Liver (tissue), 9 donors: ENCODE data around the gene CTNS. TPM values are rescaled to one million over a fixed set of nuclear protein-coding genes. Genes with fewer than 3 reads are reported as not detected.

ENCODE experiments used
- DNase-seq: peaks from one replicate; pipeline ENCODE4 v3.0.0-alpha.2; 2017; ENCODE audit warnings: low spot score
- H3K27ac ChIP-seq, 2 donors: one replicate each; pipeline ENCODE4 v1.7.0; 2013; ENCODE audit warnings: inconsistent platforms in 2 of 2, low read length in 2 of 2, control low read depth in 1 of 2, low read depth in 1 of 2, mild to moderate bottlenecking in 1 of 2
- H3K27me3 ChIP-seq, 4 donors: one replicate each; pipeline versions ENCODE4 v1.6.1 to v1.7.0; 2013; ENCODE audit warnings: low read length in 3 of 4, inconsistent platforms in 1 of 4, mild to moderate bottlenecking in 1 of 4, moderate library complexity in 1 of 4; ENCODE audit not compliant: control insufficient read depth in 4 of 4, insufficient read depth in 4 of 4
- H3K36me3 ChIP-seq, 4 donors: one replicate each; pipeline versions ENCODE4 v1.6.1 to v1.7.0; 2013; ENCODE audit warnings: low read length in 3 of 4, mild to moderate bottlenecking in 3 of 4, low read depth in 1 of 4, moderate library complexity in 1 of 4; ENCODE audit not compliant: control insufficient read depth in 4 of 4, insufficient read depth in 3 of 4
- H3K4me1 ChIP-seq, 4 donors: one replicate each; pipeline versions ENCODE4 v1.6.1 to v1.7.0; 2013; ENCODE audit warnings: low read length in 3 of 4, mild to moderate bottlenecking in 3 of 4, moderate library complexity in 1 of 4; ENCODE audit not compliant: control insufficient read depth in 4 of 4, insufficient read depth in 4 of 4
- H3K4me3 ChIP-seq, 3 donors: one replicate each; pipeline versions ENCODE4 v1.6.1 to v1.7.0; 2013; ENCODE audit warnings: low read length in 3 of 3, control low read depth in 1 of 3, low read depth in 1 of 3, mild to moderate bottlenecking in 1 of 3
- H3K9ac ChIP-seq, 2 donors: one replicate each; pipeline ENCODE4 v1.7.0; 2013; ENCODE audit warnings: low read length in 2 of 2, mild to moderate bottlenecking in 2 of 2, moderate library complexity in 2 of 2, control low read depth in 1 of 2, low read depth in 1 of 2
- H3K9me3 ChIP-seq, 4 donors: one replicate each; pipeline versions ENCODE4 v1.6.1 to v1.7.0; 2013; ENCODE audit warnings: low read length in 3 of 4; ENCODE audit not compliant: control insufficient read depth in 4 of 4
- EGR1 ChIP-seq, 2 donors: IDR thresholded peaks; 2 replicates each; pipeline ENCODE4 v1.6.1; 2016 to 2018; ENCODE audit warnings: antibody characterized with exemption in 2 of 2, low read depth in 2 of 2
- FOXA1 ChIP-seq: IDR thresholded peaks from 2 replicates; pipeline ENCODE4 v1.6.1; 2016; ENCODE audit warnings: antibody characterized with exemption
- FOXA2 ChIP-seq: IDR thresholded peaks from 2 replicates; pipeline ENCODE4 v1.6.1; 2016; ENCODE audit warnings: antibody characterized with exemption
- GABPA ChIP-seq, 2 donors: IDR thresholded peaks in 1 of 2; conservative IDR thresholded peaks in 1 of 2; 2 replicates each; pipeline ENCODE4 v1.6.1; 2016; ENCODE audit warnings: antibody characterized with exemption in 2 of 2, mild to moderate bottlenecking in 1 of 2, moderate library complexity in 1 of 2
- HNF4A ChIP-seq, 2 donors: conservative IDR thresholded peaks; 2 replicates each; pipeline ENCODE4 v1.6.1; 2016; ENCODE audit warnings: antibody characterized with exemption in 2 of 2, mild to moderate bottlenecking in 2 of 2
- HNF4G ChIP-seq: IDR thresholded peaks from 2 replicates; pipeline ENCODE4 v1.6.1; 2016; ENCODE audit warnings: antibody characterized with exemption
- JUND ChIP-seq, 2 donors: IDR thresholded peaks; 2 replicates each; pipeline ENCODE4 v1.6.1; 2016; ENCODE audit warnings: antibody characterized with exemption in 2 of 2
- NR2F2 ChIP-seq: IDR thresholded peaks from 2 replicates; pipeline ENCODE4 v1.6.1; 2016; ENCODE audit warnings: antibody characterized with exemption
- RAD21 ChIP-seq, 2 donors: IDR thresholded peaks; 2 replicates each; pipeline ENCODE4 v1.6.1; 2016; ENCODE audit warnings: antibody characterized with exemption in 2 of 2, mild to moderate bottlenecking in 2 of 2
- RXRA ChIP-seq, 2 donors: IDR thresholded peaks; 2 replicates each; pipeline ENCODE4 v1.6.1; 2017 to 2018; ENCODE audit warnings: antibody characterized with exemption in 2 of 2, mild to moderate bottlenecking in 1 of 2
- SP1 ChIP-seq: IDR thresholded peaks from 2 replicates; pipeline ENCODE4 v1.6.1; 2018; ENCODE audit warnings: antibody characterized with exemption, mild to moderate bottlenecking
- TAF1 ChIP-seq: conservative IDR thresholded peaks from 2 replicates; pipeline ENCODE4 v1.6.1; 2016; ENCODE audit warnings: antibody characterized with exemption, mild to moderate bottlenecking
- YY1 ChIP-seq: IDR thresholded peaks from 2 replicates; pipeline ENCODE4 v1.6.1; 2016; ENCODE audit warnings: antibody characterized with exemption, mild to moderate bottlenecking
- WGBS: extraction: QIAGEN DNeasy Blood & Tissue Kit; methylation state at CpG from one replicate; pipeline ENCODE4 v1.1.7; 2013; 5-methylcytosine and 5-hydroxymethylcytosine counted together
- polyA plus RNA-seq, 2 donors: library from polyadenylated mRNA; stranded (reverse) in 1 of 2; unstranded in 1 of 2; fragments of 200-250 nt in 1 of 2; fragments of >200 nt in 1 of 2; fragmentation: Nextera tagmentation in 1 of 2; extraction: Ambion mirVana in 1 of 2; gene quantifications; one replicate each; pipeline versions ENCODE4 v1.2.1 to v1.2.3, GENCODE V29; 2013 to 2015
- total RNA-seq, 2 donors: library from RNA; depleted of rRNA; stranded (reverse); fragments of >200 nt; gene quantifications; one replicate each; pipeline ENCODE4 v1.2.3, GENCODE V29; 2014
- TF ChIP-seq, protein P1 (sequence below): IDR thresholded peaks from 2 replicates; pipeline ENCODE4 v1.6.1; 2016; ENCODE audit warnings: antibody characterized with exemption
- TF ChIP-seq, protein P2 (sequence below): IDR thresholded peaks from 2 replicates; pipeline ENCODE4 v1.6.1; 2016; ENCODE audit warnings: antibody characterized with exemption
- TF ChIP-seq, protein P3 (sequence below): IDR thresholded peaks from 2 replicates; pipeline ENCODE4 v1.6.1; 2016; ENCODE audit warnings: antibody characterized with exemption
- TF ChIP-seq, protein P4 (sequence below): fragments of 150-350 bp; IDR thresholded peaks from 2 replicates; pipeline ENCODE4 v1.5.1; 2017; ENCODE audit warnings: improper control_type of control experiment, low read depth, low read length; ENCODE audit not compliant: missing input control
- TF ChIP-seq, protein P5 (sequence below): IDR thresholded peaks from 2 replicates; pipeline ENCODE4 v1.6.1; 2016; ENCODE audit warnings: antibody characterized with exemption, mild to moderate bottlenecking
- donor health status: healthy.
- donor health status: healthy.
- donor health status: healthy.
- donor health status: healthy.
- donor health status: healthy.

Gene CTNS
- total and polyA plus RNA-seq, 4 donors, result 6.6 to 15.3 (median 9.6) TPM

DNA sequence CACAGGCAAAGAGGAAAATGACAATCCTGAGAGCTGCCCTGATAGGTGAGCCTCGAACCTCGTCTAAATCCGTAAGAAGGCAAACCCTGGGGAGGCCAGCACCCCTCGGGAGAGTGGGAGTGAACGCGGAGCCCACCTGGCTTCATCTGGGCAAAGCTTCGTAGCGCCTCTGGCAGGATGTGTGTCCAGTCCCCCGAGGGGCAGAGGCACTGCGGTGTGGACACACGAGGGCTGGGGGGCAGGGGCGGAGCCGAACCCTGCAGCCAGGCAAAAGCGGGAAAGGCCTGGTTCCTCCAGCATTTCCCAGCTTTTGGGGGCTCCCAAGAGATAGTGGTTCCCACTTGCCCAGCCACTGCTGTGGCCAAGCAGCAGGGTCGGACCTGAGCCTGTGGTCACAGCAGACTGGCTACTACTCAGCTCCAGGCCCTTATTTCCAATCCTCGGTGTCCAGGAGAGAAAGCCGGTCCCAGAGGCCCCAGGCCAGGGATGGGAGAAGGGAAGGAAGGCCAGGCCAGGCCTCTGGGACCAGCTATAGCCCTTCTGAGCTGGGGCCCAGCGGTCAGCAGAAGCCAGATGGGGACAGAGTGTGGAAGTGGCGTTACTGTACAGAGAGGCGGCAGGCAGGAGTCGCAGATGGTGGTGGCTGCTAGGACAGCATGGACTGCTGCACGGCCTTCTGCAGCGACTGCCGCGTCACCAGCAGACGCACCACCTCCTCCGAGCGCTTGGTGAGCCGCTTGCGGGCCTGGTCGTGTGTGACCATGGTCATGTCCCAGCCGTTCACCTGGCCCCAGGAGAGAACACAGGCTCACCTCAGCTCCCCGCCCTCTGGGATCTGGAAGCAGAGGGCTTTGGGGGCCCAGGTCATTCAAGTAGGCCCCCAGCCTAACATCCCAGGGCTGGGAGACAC is 26.8 kb downstream of the CTNS start (continued):
- TF ChIP-seq, protein P1, sequence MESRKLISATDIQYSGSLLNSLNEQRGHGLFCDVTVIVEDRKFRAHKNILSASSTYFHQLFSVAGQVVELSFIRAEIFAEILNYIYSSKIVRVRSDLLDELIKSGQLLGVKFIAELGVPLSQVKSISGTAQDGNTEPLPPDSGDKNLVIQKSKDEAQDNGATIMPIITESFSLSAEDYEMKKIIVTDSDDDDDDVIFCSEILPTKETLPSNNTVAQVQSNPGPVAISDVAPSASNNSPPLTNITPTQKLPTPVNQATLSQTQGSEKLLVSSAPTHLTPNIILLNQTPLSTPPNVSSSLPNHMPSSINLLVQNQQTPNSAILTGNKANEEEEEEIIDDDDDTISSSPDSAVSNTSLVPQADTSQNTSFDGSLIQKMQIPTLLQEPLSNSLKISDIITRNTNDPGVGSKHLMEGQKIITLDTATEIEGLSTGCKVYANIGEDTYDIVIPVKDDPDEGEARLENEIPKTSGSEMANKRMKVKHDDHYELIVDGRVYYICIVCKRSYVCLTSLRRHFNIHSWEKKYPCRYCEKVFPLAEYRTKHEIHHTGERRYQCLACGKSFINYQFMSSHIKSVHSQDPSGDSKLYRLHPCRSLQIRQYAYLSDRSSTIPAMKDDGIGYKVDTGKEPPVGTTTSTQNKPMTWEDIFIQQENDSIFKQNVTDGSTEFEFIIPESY, result no peak
- TF ChIP-seq YY1 (no peak), HNF4A (conservative IDR thresholded peaks at IDR 0.05) (no peak), RXRA (IDR thresholded peaks at IDR 0.05) (no peak)

DNA sequence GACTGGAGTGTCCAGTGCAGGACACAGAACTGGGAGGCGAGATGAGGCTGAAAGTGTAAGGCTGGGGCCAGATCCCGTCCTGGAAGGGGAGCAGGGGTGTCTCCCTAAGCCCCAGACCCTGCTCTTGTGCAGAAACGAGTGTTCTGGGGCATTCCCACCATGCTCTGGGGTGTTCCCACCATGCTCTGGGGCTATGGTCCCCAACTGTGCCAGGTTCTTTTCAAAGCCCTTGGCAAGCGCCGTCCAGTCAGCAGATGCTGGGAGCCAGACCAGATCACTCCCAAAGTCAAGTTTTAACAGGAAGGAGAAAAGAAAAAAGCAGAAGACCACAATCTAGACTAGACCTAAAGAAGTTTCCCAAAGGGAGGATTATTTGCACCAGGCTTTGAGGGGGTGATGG is 29.3 kb downstream of the CTNS start:
- Histone ChIP-seq H3K4me3 (no peak overlapping the region), H3K27me3 (no peaks in the 10 kb centered on the region), H3K27ac (no peak overlapping the region), H3K9ac (no peak overlapping the region), H3K36me3 (peaks cover 0 to 7% (median 4%) of the 10 kb centered on the region in 4 donors), H3K4me1 (peaks cover 0 to 39% (median 30%) of the 10 kb centered on the region in 4 donors), H3K9me3 (no peaks in the 10 kb centered on the region)
- TF ChIP-seq, protein P1, result no peak
- TF ChIP-seq JUND (IDR thresholded peaks at IDR 0.05) (no peak), GABPA (IDR thresholded peaks at IDR 0.05 in 1 of 2, conservative IDR thresholded peaks at IDR 0.05 in 1 of 2) (no peak), RXRA (IDR thresholded peaks at IDR 0.05) (no peak), NR2F2 (no peak), HNF4G (no peak), EGR1 (IDR thresholded peaks at IDR 0.05; ENCODE audit: low read depth in 2 of 2) (no peak), TAF1 (no peak), SP1 (no peak), YY1 (no peak), FOXA2 (no peak), RAD21 (IDR thresholded peaks at IDR 0.05) (no peak), HNF4A (conservative IDR thresholded peaks at IDR 0.05) (no peak), FOXA1 (no peak)
- TF ChIP-seq, protein P2, sequence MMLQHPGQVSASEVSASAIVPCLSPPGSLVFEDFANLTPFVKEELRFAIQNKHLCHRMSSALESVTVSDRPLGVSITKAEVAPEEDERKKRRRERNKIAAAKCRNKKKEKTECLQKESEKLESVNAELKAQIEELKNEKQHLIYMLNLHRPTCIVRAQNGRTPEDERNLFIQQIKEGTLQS, result no peak
- TF ChIP-seq, protein P3, sequence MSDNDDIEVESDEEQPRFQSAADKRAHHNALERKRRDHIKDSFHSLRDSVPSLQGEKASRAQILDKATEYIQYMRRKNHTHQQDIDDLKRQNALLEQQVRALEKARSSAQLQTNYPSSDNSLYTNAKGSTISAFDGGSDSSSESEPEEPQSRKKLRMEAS, result no peak
- TF ChIP-seq, protein P4, sequence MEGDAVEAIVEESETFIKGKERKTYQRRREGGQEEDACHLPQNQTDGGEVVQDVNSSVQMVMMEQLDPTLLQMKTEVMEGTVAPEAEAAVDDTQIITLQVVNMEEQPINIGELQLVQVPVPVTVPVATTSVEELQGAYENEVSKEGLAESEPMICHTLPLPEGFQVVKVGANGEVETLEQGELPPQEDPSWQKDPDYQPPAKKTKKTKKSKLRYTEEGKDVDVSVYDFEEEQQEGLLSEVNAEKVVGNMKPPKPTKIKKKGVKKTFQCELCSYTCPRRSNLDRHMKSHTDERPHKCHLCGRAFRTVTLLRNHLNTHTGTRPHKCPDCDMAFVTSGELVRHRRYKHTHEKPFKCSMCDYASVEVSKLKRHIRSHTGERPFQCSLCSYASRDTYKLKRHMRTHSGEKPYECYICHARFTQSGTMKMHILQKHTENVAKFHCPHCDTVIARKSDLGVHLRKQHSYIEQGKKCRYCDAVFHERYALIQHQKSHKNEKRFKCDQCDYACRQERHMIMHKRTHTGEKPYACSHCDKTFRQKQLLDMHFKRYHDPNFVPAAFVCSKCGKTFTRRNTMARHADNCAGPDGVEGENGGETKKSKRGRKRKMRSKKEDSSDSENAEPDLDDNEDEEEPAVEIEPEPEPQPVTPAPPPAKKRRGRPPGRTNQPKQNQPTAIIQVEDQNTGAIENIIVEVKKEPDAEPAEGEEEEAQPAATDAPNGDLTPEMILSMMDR, result no peak
- TF ChIP-seq, protein P5, sequence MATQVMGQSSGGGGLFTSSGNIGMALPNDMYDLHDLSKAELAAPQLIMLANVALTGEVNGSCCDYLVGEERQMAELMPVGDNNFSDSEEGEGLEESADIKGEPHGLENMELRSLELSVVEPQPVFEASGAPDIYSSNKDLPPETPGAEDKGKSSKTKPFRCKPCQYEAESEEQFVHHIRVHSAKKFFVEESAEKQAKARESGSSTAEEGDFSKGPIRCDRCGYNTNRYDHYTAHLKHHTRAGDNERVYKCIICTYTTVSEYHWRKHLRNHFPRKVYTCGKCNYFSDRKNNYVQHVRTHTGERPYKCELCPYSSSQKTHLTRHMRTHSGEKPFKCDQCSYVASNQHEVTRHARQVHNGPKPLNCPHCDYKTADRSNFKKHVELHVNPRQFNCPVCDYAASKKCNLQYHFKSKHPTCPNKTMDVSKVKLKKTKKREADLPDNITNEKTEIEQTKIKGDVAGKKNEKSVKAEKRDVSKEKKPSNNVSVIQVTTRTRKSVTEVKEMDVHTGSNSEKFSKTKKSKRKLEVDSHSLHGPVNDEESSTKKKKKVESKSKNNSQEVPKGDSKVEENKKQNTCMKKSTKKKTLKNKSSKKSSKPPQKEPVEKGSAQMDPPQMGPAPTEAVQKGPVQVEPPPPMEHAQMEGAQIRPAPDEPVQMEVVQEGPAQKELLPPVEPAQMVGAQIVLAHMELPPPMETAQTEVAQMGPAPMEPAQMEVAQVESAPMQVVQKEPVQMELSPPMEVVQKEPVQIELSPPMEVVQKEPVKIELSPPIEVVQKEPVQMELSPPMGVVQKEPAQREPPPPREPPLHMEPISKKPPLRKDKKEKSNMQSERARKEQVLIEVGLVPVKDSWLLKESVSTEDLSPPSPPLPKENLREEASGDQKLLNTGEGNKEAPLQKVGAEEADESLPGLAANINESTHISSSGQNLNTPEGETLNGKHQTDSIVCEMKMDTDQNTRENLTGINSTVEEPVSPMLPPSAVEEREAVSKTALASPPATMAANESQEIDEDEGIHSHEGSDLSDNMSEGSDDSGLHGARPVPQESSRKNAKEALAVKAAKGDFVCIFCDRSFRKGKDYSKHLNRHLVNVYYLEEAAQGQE, result no peak
- 89% methylated on average over 5 of the region's 5 CpGs for WGBS
- DNase-seq, result no peak
